GM12878 (cell line): ENCODE measurements around the gene TNIP3. TPM values are rescaled to one million over a fixed set of nuclear protein-coding genes. Genes with fewer than 3 reads are reported as not detected.

Experiments
- ATAC-seq: fragments of 200-7000 bp; cut with Tn5 transposase; 3 replicates; pipeline ENCODE4 v1.9.1; 2020; ENCODE audit warnings: mild to moderate bottlenecking, moderate library complexity
- BruUV-seq: library from RNA; stranded (reverse); fragments of 400-500 nt; replicated peaks from 2 replicates; lab custom pipeline; 2021; lab: Mats Ljungman, UMichigan
- CTCF ChIA-PET: fragments of 300-600 bp; sonication (Branson Sonifier 250); formaldehyde crosslinking; extraction: SDS; loops from one replicate; lab custom pipeline; 2021; ENCODE audit warnings: inconsistent platforms; lab: Yijun Ruan, JAX
- POLR2A ChIA-PET: fragments of 350-600 bp; formaldehyde crosslinking; extraction: SDS; loops from one replicate; lab custom pipeline; 2021; ENCODE audit warnings: inconsistent platforms; lab: Charles Lee
- RAD21 ChIA-PET: fragments of 300-600 bp; sonication (Branson Sonifier 250); formaldehyde crosslinking; loops from one replicate; lab custom pipeline; 2023; ENCODE audit warnings: antibody characterized with exemption; ENCODE audit not compliant: unreplicated experiment; lab: Charles Lee
- SMC1A ChIA-PET: fragments of 300-600 bp; sonication (Branson Sonifier 250); formaldehyde crosslinking; loops from one replicate; lab custom pipeline; 2023; ENCODE audit not compliant: unreplicated experiment, uncharacterized antibody; lab: Charles Lee
- DNase-seq: peaks from one replicate; pipeline ENCODE4 v3.0.0-alpha.2; 2011; ENCODE audit warnings: low read depth, low spot score
- FAIRE-seq: peaks from 3 replicates; lab custom pipeline; 2011; peaks lifted over from hg19 to GRCh38; lab: Jason Lieb, UNC
- H2AFZ ChIP-seq: 2 replicates; pipeline ENCODE4 v1.6.0; 2011; ENCODE audit warnings: low read depth, low read length, control low read depth; ENCODE audit not compliant: control insufficient read depth
- H3K27ac ChIP-seq: 2 replicates; pipeline ENCODE4 v1.5.1; 2011; ENCODE audit warnings: control low read depth; ENCODE audit not compliant: control insufficient read depth, insufficient read depth
- H3K27me3 ChIP-seq, 2 experiments: replicated peaks in 1 of 2; 2 replicates each; pipeline versions ENCODE4 v1.6.0 to v1.6.1; 2011; ENCODE audit warnings: low read length in 1 of 2; ENCODE audit not compliant: control insufficient read depth in 2 of 2, insufficient read depth in 2 of 2
- H3K36me3 ChIP-seq, 2 experiments: 2 replicates each; pipeline ENCODE4 v1.5.1; 2011; ENCODE audit warnings: low read length in 1 of 2; ENCODE audit not compliant: control insufficient read depth in 2 of 2, insufficient read depth in 2 of 2
- H3K4me1 ChIP-seq: 2 replicates; pipeline ENCODE4 v1.6.1; 2011; ENCODE audit warnings: mild to moderate bottlenecking, low read length, moderate library complexity, mixed read lengths; ENCODE audit not compliant: control insufficient read depth, insufficient read depth
- H3K4me2 ChIP-seq: 2 replicates; pipeline ENCODE4 v1.6.0; 2011; ENCODE audit warnings: control low read depth; ENCODE audit not compliant: control insufficient read depth, insufficient read depth
- H3K4me3 ChIP-seq: fragments of 200-600 bp; sonication (generic); 2 replicates; pipeline ENCODE4 v1.5.1; 2016
- H3K79me2 ChIP-seq: 2 replicates; pipeline ENCODE4 v1.6.0; 2011; ENCODE audit warnings: low read length; ENCODE audit not compliant: control insufficient read depth, insufficient read depth
- H3K9ac ChIP-seq: 2 replicates; pipeline ENCODE4 v1.8.0; 2011; ENCODE audit warnings: low read length, control low read depth, mixed read lengths; ENCODE audit not compliant: control insufficient read depth, insufficient read depth
- H3K9me3 ChIP-seq: replicated peaks from 3 replicates; pipeline ENCODE4 v1.5.1; 2011; ENCODE audit warnings: mild to moderate bottlenecking, low read length; ENCODE audit not compliant: control insufficient read depth, insufficient read depth
- H4K20me1 ChIP-seq: 2 replicates; pipeline ENCODE4 v1.6.0; 2011; ENCODE audit not compliant: control insufficient read depth, insufficient read depth
- CEBPB ChIP-seq, 2 experiments: fragments of 150-350 bp in 1 of 2; IDR thresholded peaks; 2 replicates each; pipeline ENCODE4 v1.6.1; 2012 to 2014; ENCODE audit warnings: low read depth in 2 of 2, low read length in 2 of 2, borderline replicate concordance in 1 of 2, inconsistent platforms in 1 of 2
- ESRRA ChIP-seq: IDR thresholded peaks from 2 replicates; pipeline ENCODE4 v1.6.1; 2012; ENCODE audit warnings: mild to moderate bottlenecking, low read length, improper control_type of control experiment
- EZH2 ChIP-seq: IDR thresholded peaks from 2 replicates; pipeline ENCODE4 v1.6.1; 2012; ENCODE audit warnings: low read depth, mild to moderate bottlenecking, control low read depth, inconsistent platforms, low read length, borderline replicate concordance; ENCODE audit not compliant: control insufficient read depth
- FOS ChIP-seq: IDR thresholded peaks from 3 replicates; pipeline ENCODE4 v1.6.1; 2011; ENCODE audit warnings: borderline replicate concordance; ENCODE audit not compliant: insufficient read length; ENCODE audit errors: extremely low read depth
- HDGF ChIP-seq: fragments of 450-650 bp; IDR thresholded peaks from 2 replicates; pipeline ENCODE4 v1.6.1; 2016; ENCODE audit warnings: antibody characterized with exemption
- IKZF1 ChIP-seq: fragments of 450-650 bp; conservative IDR thresholded peaks from 2 replicates; pipeline ENCODE4 v1.6.1; 2017; ENCODE audit warnings: antibody characterized with exemption, mild to moderate bottlenecking
- KDM1A ChIP-seq: fragments of 200-600 bp; sonication (generic); IDR thresholded peaks from 2 replicates; pipeline ENCODE4 v1.6.1; 2016; ENCODE audit warnings: borderline replicate concordance
- LARP7 ChIP-seq: fragments of 450-650 bp; IDR thresholded peaks from 2 replicates; pipeline ENCODE4 v1.6.1; 2017; ENCODE audit warnings: mild to moderate bottlenecking
- NBN ChIP-seq: fragments of 450-650 bp; IDR thresholded peaks from 2 replicates; pipeline ENCODE4 v1.6.1; 2016
- NFYB ChIP-seq: IDR thresholded peaks from 2 replicates; pipeline ENCODE4 v1.6.1; 2011; ENCODE audit warnings: low read depth, mild to moderate bottlenecking, low read length, improper control_type of control experiment, moderate library complexity; ENCODE audit not compliant: insufficient read depth
- NR2C2 ChIP-seq: IDR thresholded peaks from 2 replicates; pipeline ENCODE4 v1.6.1; 2011; ENCODE audit warnings: borderline replicate concordance, low read depth; ENCODE audit not compliant: control insufficient read depth, insufficient read length
- POLR2AphosphoS2 ChIP-seq: IDR thresholded peaks from 2 replicates; pipeline ENCODE4 v1.6.1; 2011; ENCODE audit warnings: low read depth, mild to moderate bottlenecking, low read length, improper control_type of control experiment, moderate library complexity
- SP1 ChIP-seq: IDR thresholded peaks from one replicate; pipeline ENCODE4 v1.6.1; 2011; ENCODE audit warnings: low read depth, low read length
- TAF1 ChIP-seq: IDR thresholded peaks from 2 replicates; pipeline ENCODE4 v1.6.1; 2011; ENCODE audit warnings: mild to moderate bottlenecking, low read depth, low read length, borderline replicate concordance
- ZBTB4 ChIP-seq: fragments of 450-650 bp; formaldehyde crosslinking; IDR thresholded peaks from 2 replicates; pipeline ENCODE4 v1.4.0; 2022; ENCODE audit warnings: mild to moderate bottlenecking, moderate library complexity
- ZNF217 ChIP-seq: fragments of 450-650 bp; IDR thresholded peaks from 2 replicates; pipeline ENCODE4 v1.6.1; 2017; ENCODE audit warnings: antibody characterized with exemption, mild to moderate bottlenecking
- ZNF24 ChIP-seq: fragments of 450-650 bp; IDR thresholded peaks from 2 replicates; pipeline ENCODE4 v1.6.1; 2017; ENCODE audit warnings: antibody characterized with exemption, mild to moderate bottlenecking
- ZNF274 ChIP-seq: IDR thresholded peaks from one replicate; pipeline ENCODE4 v1.8.0; 2011; ENCODE audit not compliant: insufficient read length, insufficient read depth
- WGBS: methylation state at CpG from one replicate; pipeline ENCODE4 v1.1.6; 2016; ENCODE audit warnings: low lambda C conversion rate; ENCODE audit not compliant: insufficient replicate concordance, insufficient coverage; ENCODE audit errors: missing lambda C conversion rate; 5-methylcytosine and 5-hydroxymethylcytosine counted together
- in situ Hi-C: fragments of 300-500 bp; cut with MboI; formaldehyde crosslinking; loops from 9 replicates; pipeline ENCODE4 v1.14.3; 2018; ENCODE audit warnings: mixed read lengths
- intact Hi-C: fragments of 100-400 bp; cut with micrococcal nuclease; formaldehyde crosslinking; loops from one replicate; pipeline ENCODE4 v1.14.2; 2022; ENCODE audit not compliant: unreplicated experiment
- polyA plus RNA-seq, 11 experiments: library from polyadenylated mRNA; depleted of rRNA in 4 of 11; unstranded in 6 of 11; stranded (reverse) in 5 of 11; fragments of >200 nt; fragmentation: Nextera tagmentation in 4 of 11; fragmentation: Illumina TruSeq in 1 of 11; extraction: Ambion mirVana in 4 of 11; extraction: Trizol in 1 of 11; gene quantifications; 1 replicate in 1 of 11; 2 replicates in 10 of 11; pipeline versions ENCODE4 v1.2.1 to v1.2.3, GENCODE V29; 2011 to 2016; ENCODE audit warnings: inconsistent platforms in 2 of 11, missing spikeins in 2 of 11, low read depth in 1 of 11
- total RNA-seq, 4 experiments: library from RNA; depleted of rRNA in 3 of 4; stranded (reverse); fragments of >200 nt in 3 of 4; fragmentation: Illumina TruSeq in 1 of 4; extraction: Trizol in 1 of 4; gene quantifications; 2 replicates each; pipeline versions ENCODE4 v1.2.1 to v1.2.3, GENCODE V29; 2013 to 2021
- TF ChIP-seq, protein P1 (sequence below): fragments of 150-350 bp; IDR thresholded peaks from 2 replicates; pipeline ENCODE4 v1.6.1; 2016; ENCODE audit warnings: low read depth, low read length

The TNIP3 gene
- total and polyA plus RNA-seq, 10 of the 15 experiments (the other 5 are each of a cell fraction or from before 2014, with no cell fraction given): 0.21 to 1.4 (median 0.67) TPM

DNA sequence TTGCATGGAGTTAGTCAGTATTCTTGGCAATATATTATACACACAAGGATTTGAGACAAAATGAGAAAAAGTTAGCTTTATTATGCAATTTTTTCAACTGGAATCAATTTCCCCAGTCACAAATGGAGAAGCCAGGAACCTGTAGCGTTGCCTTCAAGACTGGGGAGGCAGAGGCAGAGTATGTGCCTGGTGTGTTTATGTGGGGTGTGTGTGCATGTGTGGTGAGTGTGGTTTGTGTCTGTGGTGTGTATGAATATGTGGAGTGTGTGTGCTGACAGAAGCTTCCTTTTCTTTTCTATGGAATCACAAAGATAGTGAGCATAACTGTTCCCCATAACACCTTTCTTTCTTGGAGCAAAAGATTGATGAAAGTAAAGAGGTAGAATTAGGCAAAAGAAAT, 37.0 kb downstream of the TNIP3 start (continued):
- TF ChIP-seq ZBTB4 (CRISPR knock-in tag) (no peak), FOS (no peak), ZNF24 (no peak), ZNF217 (no peak), CEBPB (IDR thresholded peaks at IDR 0.05; ENCODE audit: borderline replicate concordance in 1 of 2, low read depth in 2 of 2, low read length in 2 of 2) (no peak), KDM1A (no peak), SP1 (no peak), LARP7 (no peak), TAF1 (no peak), EZH2 (no peak)

DNA sequence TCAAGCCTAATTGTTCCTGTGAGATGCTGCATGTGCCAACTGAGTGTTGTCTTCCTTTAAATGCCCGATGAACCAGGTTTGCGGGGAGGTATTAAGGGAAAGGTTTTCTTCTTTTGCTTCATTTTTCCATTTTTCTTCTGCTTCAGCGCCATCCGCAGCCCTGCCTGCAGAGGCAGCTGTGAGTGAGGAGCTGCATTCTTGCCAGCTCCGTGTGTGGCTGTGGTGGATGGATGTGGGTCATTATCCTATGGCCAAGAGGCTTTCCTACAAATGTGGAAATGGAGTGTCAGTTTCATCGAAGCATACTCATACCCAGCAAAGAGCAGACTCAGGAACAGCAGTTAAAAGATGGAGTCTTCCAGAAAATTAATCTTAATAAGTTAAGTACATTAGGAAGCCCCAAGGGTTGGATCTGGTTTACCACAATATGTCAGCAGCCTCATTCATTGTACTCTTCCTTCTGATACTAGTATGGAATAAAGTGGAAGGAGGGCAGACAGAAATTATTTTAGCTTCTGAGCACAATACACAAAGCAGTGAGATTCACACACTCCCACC, 37.6 kb downstream of the TNIP3 start:
- no peaks in the 10 kb centered on the region for H3K79me2 ChIP-seq
- no peaks in the 10 kb centered on the region for H3K27me3 ChIP-seq
- BruUV-seq: no TSS peak
- intact Hi-C loops (no loop called here), in situ Hi-C loops (no loop called here)
- ATAC-seq (no peak), DNase-seq (no peak), FAIRE-seq (no peak)
- 35% methylated on average over 6 of the region's 6 CpGs for WGBS
- no peak overlapping the region for H3K4me2 ChIP-seq
- ChIA-PET RAD21 (no interaction called here), POLR2A (no interaction called here), SMC1A (no interaction called here), CTCF (no interaction called here)
- H4K20me1 ChIP-seq: no peaks in the 10 kb centered on the region
- no peaks in the 10 kb centered on the region for H3K36me3 ChIP-seq
- H3K4me3 ChIP-seq: no peak overlapping the region
- no peaks in the 10 kb centered on the region for H3K9me3 ChIP-seq
- no peak overlapping the region for H3K9ac ChIP-seq
- no peak overlapping the region for H3K27ac ChIP-seq
- no peaks in the 10 kb centered on the region for H3K4me1 ChIP-seq
- no peak overlapping the region for H2AFZ ChIP-seq
- TF ChIP-seq SP1 (no peak), NR2C2 (no peak), ESRRA (no peak), HDGF (no peak), ZNF274 (no peak), EZH2 (no peak), ZNF217 (no peak), POLR2AphosphoS2 (no peak), IKZF1 (no peak), NBN (no peak), NFYB (no peak)
- TF ChIP-seq, protein P1, sequence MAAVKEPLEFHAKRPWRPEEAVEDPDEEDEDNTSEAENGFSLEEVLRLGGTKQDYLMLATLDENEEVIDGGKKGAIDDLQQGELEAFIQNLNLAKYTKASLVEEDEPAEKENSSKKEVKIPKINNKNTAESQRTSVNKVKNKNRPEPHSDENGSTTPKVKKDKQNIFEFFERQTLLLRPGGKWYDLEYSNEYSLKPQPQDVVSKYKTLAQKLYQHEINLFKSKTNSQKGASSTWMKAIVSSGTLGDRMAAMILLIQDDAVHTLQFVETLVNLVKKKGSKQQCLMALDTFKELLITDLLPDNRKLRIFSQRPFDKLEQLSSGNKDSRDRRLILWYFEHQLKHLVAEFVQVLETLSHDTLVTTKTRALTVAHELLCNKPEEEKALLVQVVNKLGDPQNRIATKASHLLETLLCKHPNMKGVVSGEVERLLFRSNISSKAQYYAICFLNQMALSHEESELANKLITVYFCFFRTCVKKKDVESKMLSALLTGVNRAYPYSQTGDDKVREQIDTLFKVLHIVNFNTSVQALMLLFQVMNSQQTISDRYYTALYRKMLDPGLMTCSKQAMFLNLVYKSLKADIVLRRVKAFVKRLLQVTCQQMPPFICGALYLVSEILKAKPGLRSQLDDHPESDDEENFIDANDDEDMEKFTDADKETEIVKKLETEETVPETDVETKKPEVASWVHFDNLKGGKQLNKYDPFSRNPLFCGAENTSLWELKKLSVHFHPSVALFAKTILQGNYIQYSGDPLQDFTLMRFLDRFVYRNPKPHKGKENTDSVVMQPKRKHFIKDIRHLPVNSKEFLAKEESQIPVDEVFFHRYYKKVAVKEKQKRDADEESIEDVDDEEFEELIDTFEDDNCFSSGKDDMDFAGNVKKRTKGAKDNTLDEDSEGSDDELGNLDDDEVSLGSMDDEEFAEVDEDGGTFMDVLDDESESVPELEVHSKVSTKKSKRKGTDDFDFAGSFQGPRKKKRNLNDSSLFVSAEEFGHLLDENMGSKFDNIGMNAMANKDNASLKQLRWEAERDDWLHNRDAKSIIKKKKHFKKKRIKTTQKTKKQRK: no peak
